Measurements from ENCODE around the gene LYRM2. TPM values are rescaled to one million over a fixed set of nuclear protein-coding genes. Genes with fewer than 3 reads are reported as not detected.

LYRM2 gene
- total and polyA plus RNA-seq, 2 of the 8 experiments (the other 6 are each of a cell fraction or from before 2014, with no cell fraction given), result 7.3 to 25.7 TPM

GRCh38 chr6:89566008-89566800 lies 72.3 kb downstream of the LYRM2 start:
- no peaks in the 10 kb centered on the region for H4K20me1 ChIP-seq (replicated peaks in 1 of 2; ENCODE audit: control insufficient read depth in 1 of 2, insufficient read depth in 2 of 2, low read length in 2 of 2)
- H2BK5ac ChIP-seq (ENCODE audit: low read depth, low read length), result 0 out of 2 replicates have a peak overlapping the region, but pooled peaks have one; percentile 1
- ChIA-PET CTCF (ENCODE audit: partially characterized antibody) (interaction anchor here (0.7 to 2.2 kb wide), 5 partner anchors 15 to 329 kb away, joined by 3 to 5 read pairs (median 4); partner anchors contain the start of gene ANKRD6), POLR2A (ENCODE audit: partially characterized antibody) (interaction anchor here (1.3 kb wide), 1 partner anchor 10 kb away, joined by 3 read pairs; no protein-coding TSS in a partner anchor)
- no peak overlapping the region for H3K18ac ChIP-seq (ENCODE audit: extremely low read depth, low read length)
- H2BK20ac ChIP-seq (ENCODE audit: low read length), result no peak overlapping the region
- no peaks in the 10 kb centered on the region for H3K27me3 ChIP-seq (replicated peaks in 1 of 4; ENCODE audit: control insufficient read depth in 3 of 4, extremely low read depth in 1 of 4, insufficient read depth in 3 of 4, low read length in 3 of 4)
- FAIRE-seq (no peak), DNase-seq (ENCODE audit: low read depth in 1 of 2, low spot score in 2 of 2) (no peak)
- no peak overlapping the region for H2BK15ac ChIP-seq (ENCODE audit: low read length)
- H3K4me3 ChIP-seq (ENCODE audit: extremely low read depth in 1 of 4, insufficient read depth in 2 of 4, low read depth in 3 of 4, low read length in 4 of 4), result no peak overlapping the region
- H4K8ac ChIP-seq (ENCODE audit: extremely low read depth, insufficient read depth, low read length), result no peak overlapping the region; the same call in 1 of the 2 replicates
- H3K79me2 ChIP-seq (ENCODE audit: control insufficient read depth in 1 of 2, insufficient read depth in 2 of 2, low read length in 2 of 2), result no peaks in the 10 kb centered on the region
- no peaks in the 10 kb centered on the region for H3K36me3 ChIP-seq (ENCODE audit: control insufficient read depth in 2 of 4, insufficient read depth in 4 of 4, low read length in 3 of 4)
- H3K23me2 ChIP-seq (ENCODE audit: low read depth, low read length), result no peaks in the 10 kb centered on the region
- no peak overlapping the region for H3K56ac ChIP-seq (replicated peaks; ENCODE audit: insufficient read length, low read depth, low read length)
- no peaks in the 10 kb centered on the region for H3K79me1 ChIP-seq (ENCODE audit: low read depth, low read length)
- peak overlapping the region in 2 of 4 experiments; percentile 20 to 40; a peak in 1 of 7 replicates for H3K9ac ChIP-seq (replicated peaks in 1 of 4; ENCODE audit: extremely low read depth in 1 of 4, low read depth in 3 of 4, low read length in 3 of 4)
- H2BK120ac ChIP-seq (replicated peaks; ENCODE audit: low read depth, low read length), result no peak overlapping the region
- H2AK5ac ChIP-seq (ENCODE audit: low read depth, low read length), result no peak overlapping the region
- H3K9me3 ChIP-seq (ENCODE audit: insufficient read depth in 2 of 2, low read depth in 1 of 2, low read length in 1 of 2), result no peaks in the 10 kb centered on the region
- WGBS, 2 experiments (ENCODE audit: extremely low coverage in 1 of 2, insufficient coverage in 1 of 2, insufficient read length in 1 of 2, insufficient replicate concordance in 2 of 2, low coverage in 1 of 2, low lambda C conversion rate in 2 of 2, missing lambda C conversion rate in 1 of 2), result 93% methylated on average over 10 of the region's 10 CpGs; no CpG with 5 or more reads in 1 of the 2 experiments
- no peak overlapping the region for H3K27ac ChIP-seq (ENCODE audit: low read depth, low read length)
- no peak overlapping the region for H3K14ac ChIP-seq (ENCODE audit: insufficient read length)
- no peak overlapping the region for H4K91ac ChIP-seq (replicated peaks; ENCODE audit: insufficient read length, low read length)
- no peak overlapping the region for H3K23ac ChIP-seq (ENCODE audit: insufficient read length)
- no peak overlapping the region for H3K4me2 ChIP-seq (ENCODE audit: insufficient read depth in 1 of 2, low read depth in 2 of 2, low read length in 2 of 2)
- no peak overlapping the region for H2AFZ ChIP-seq (ENCODE audit: low read length)
- H2BK12ac ChIP-seq (ENCODE audit: low read depth, low read length), result peak overlapping the region; percentile 77; the same call in 1 of the 2 replicates
- H4K5ac ChIP-seq (ENCODE audit: insufficient read length, low read depth, low read length), result no peak overlapping the region
- H3K4ac ChIP-seq (replicated peaks; ENCODE audit: insufficient read length, low read depth, low read length), result no peak overlapping the region
- peaks cover 0 to 12% (median 4%) of the 10 kb centered on the region in 4 experiments; a peak in 3 of 7 replicates for H3K4me1 ChIP-seq (replicated peaks in 1 of 4; ENCODE audit: control insufficient read depth in 3 of 4, insufficient read depth in 4 of 4, low read length in 3 of 4)
- TF ChIP-seq YY1 (IDR thresholded peaks at IDR 0.05; ENCODE audit: low read depth, low read length) (no peak), TAF7 (optimal IDR thresholded peaks at IDR 0.05; ENCODE audit: borderline replicate concordance, low read depth, low read length) (no peak)
